NCI-H2171 treated with DMSO at 0.1 percent for 48 hours (cell line): ENCODE measurements around the gene NPLOC4.
"Not testable (repeated sequence)": the region's sequence is repeated elsewhere in the genome, so short reads cannot be mapped to it uniquely, and the experiment has no call there.

Experiments
- DNase-seq: peaks from one replicate; lab custom pipeline; 2025; lab: John Stamatoyannopoulos, UW

Gene NPLOC4

DNA sequence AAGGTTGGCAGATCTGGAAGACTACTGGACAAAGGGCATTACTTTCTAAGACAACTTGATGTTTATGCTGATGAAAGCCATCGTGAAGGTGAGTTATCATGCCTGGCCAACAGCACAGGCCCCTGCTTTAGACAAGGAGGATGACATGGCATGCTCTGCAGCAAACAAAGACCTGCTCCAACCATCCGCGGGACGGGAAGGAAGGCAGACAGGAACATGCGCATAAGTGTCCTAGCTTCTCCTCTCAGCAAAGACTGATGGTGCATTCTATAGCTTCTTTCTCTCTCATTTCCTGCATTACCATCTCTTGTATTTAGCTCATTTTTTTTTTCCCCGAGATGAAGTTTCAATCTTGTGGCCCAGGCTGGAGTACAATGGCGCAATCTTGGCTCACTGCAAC, 5.4 kb downstream of the NPLOC4 start:
- no peak for DNase-seq

DNA sequence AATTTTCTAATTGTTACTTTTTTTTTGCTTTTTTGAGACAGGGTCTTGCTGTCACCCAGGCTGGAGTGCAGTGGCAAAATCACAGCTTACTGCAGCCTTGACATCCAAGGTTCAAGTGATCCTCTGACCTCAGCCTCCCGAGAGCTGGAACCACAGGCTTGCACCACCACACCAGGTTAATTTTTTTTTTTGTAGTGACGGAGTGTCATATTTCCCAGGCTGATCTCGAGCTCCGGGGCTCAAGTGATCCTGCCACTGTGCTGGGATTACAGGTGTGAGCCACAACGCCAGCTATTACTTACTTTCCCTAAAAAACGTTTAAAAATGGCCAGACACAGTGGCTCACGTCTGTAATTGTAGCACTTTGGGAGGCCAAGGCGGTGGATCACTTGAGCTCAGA, 6.6 kb downstream of the NPLOC4 start:
- DNase-seq = no peak

DNA sequence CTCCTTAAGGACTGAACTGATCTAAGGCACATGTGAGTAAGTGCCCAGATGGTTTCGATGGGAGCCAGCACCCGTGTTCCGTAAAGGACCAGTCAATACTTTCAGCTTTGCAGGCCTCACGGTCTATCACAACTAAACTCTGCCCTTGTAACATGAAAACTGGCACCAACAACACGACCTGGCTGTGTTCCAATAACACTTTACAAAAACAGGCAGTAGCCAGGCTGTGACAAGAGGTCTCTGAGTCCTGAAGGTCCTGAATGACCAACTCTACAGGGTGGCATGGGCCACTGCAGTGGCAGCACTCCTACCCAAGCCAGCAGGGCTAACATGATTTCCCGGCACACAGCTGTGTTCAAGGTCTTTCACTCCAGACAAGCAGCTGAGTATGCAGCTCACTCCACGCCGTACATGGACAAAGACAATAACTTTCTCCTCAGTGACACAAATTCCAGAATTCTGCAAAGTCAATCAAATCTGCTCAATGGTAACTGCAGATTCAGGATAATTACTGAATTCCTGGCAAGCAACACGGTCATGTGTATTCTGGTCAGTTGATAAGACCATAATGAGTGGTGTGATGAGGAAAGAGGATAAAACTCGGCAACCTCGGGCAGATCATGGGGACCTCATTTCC, 15.3 kb downstream of the NPLOC4 start:
- DNase-seq = no peak

DNA sequence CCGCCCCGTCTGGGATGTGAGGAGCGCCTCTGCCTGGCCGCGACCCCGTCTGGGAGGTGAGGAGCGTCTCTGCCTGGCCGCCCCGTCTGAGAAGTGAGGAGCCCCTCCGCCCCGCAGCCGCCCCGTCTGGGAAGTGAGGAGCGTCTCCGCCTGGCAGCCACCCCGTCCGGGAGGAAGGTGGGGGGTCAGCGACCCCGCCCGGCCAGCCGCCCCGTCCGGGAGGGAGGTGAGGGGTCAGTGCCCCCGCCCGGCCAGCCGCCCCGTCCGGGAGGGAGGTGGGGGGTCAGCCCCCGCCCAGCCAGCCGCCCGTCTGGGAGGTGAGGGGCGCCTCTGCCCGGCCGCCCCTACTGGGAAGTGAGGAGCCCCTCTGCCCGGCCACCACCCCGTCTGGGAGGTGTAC, 18.6 kb downstream of the NPLOC4 start:
- DNase-seq = not testable (repeated sequence)

DNA sequence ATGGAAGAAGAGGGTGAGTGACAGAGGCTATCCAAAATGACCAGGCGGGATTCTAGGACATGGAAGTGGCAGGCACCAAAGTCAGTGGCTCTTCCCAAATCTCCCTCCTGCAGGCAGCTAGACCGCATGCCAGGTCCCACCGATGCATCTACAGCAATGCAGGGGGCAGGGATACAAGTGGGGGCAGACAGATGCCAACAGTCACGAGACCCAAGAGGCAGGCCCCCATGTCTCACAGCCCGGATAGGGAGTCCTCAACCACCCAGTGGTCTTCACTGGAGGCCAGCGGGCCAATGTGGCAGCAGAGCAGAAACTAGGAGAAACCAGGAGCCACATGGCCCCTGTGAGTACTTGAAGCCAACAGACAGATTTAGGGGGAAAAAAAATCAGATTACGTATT, 20.0 kb downstream of the NPLOC4 start:
- no peak for DNase-seq

DNA sequence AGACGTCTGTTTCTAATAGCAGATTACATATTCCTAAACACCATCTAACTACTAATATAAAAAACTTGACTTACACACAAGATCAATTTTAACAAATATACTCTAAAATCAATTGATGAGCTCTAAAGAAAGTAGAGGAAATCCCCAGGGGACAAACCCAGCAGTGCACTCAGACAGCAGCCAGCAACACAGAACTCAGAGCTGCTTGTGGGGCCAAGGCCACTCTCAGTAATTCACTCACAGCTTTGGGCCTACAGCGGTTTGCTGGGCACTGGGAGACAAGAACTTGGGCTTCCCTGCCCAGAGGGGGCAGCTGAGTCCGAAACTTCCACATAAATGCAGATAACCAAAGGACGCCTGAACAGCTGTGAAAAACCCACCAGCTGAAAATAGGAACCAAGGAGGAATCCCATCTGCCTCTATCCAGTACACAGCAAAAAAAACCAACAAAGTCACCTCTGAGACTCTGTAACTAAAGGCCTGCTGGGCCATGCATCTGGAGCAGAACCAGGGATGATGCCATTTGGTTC, 21.4 kb downstream of the NPLOC4 start:
- no peak for DNase-seq

DNA sequence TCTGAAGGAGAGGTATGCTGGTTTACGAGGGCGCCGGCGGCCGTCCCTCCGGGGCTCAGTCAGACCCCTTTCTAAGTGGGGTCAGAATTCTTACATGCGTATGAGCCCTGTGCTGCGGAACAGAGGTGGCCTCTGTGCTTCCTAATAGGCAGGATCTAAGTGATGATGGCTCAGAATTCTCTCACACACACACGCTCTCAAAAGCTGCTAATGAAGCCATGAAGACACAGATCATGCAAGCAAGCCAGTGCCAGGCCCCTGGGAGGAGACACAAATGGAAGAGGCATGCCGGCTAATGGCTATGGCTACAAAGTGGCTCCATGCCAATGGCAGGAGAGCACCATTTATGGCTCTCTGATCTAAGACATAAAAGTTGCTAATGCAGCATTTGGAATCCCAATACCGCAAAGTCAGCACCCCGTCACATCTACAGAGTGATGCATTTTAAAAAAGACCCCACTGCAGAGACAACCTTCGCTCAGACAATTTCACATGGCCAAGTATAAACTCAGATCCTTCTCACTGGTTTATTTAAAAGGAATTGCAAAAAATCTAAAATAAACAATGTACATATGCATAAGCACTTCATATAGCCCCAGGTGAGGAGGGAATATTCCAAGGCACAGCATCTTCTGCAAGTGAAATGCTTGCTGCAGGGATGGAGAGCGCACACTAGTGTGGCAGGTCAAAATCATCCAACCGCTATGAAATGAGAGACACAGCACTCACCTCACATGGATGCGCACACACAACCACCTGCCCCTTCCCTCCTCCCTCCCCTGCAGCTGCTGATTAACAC, 24.5 kb downstream of the NPLOC4 start:
- DNase-seq = no peak

DNA sequence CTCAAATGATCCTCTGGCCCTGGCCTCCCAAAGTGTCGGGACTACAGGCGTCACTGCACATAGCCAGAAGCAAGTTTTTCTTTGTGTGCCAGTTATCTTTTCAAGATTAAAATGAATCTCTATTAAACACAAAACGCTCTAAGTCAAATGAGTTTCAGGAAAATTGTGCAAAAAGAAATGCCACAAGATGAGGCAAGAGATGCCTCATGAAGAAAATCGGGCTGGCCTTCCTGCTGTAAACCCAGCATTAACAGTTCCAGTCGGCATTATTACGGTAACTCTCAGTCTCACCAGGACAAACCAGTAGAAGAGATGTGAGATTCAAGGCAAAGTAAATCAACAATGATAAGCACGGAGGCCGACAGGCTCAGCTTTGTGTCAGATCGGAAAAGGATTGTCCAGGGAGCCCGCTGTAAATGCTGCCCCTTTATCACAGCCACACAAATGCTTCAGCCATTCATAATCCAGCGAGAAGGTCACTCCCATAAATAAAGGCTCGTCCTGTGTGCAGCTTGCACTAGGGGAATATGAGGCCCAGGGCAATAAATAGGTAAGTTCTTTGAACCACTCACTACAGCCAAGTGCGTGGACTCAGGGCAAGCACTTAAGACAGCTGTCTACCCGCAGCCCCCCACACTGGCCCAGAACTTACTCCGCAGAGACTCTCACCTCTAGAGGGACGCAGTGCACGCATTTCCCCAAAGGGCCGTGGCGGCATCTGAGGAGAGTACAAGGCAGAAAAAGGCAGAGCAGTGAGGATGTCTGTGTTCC, 27.2 kb downstream of the NPLOC4 start:
- DNase-seq = no peak

DNA sequence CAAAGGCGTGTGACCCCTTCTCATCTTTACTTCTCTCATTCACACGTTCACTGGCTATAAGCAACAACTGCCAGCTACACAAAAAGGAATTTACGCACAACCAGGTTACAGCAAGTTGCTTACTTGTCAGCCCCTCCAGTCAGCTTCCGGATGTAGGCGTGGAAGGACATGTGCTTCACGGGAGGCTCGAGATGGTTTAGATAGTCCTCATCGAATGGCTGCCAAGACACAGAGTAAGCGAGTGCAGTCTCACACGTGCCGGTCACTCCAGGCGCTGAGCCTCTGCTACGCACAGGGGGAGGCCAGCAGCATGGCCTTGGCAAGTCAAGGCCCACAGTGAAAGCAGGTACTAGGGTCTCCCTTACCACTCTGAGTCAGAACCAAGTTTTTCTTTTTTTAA, 28.3 kb downstream of the NPLOC4 start:
- no peak for DNase-seq

DNA sequence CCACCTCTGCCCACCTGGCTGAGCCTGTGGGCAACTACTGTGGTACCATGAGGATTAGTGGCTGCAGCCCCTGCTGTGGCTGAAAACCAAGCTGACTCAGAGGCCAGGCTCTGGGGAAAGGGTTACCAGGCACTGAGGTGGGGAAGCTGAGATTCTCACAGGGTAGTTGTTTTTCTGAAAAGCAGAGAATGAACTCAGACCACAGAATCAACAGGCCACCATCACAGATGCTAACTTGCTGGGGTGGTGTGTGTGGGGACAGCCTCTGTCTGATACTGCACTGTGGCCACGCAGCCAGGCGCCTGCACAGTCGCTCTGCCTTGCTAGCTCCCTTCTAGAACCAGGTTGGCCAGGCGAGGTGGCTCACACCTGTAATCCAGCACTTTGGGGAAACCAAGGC, 28.8 kb downstream of the NPLOC4 start:
- no peak for DNase-seq

DNA sequence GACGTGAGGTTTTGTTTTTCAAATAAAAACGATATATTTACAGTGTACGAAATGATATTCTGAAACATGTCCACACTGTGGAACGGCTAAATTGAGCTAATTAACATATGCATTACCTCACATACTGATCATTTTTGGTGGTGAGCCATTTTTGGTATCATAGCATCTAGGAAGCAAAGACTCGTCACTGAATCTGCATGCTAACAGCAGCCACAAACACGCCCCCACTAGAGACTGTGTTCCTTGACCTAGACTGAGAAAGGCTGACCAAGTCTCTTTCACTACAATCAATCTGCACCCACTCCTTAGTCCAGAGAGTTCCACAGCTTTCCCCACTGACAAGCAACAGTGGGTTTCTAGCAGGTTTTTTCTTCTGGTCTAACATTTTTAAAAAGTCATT, 29.5 kb downstream of the NPLOC4 start:
- DNase-seq = no peak

DNA sequence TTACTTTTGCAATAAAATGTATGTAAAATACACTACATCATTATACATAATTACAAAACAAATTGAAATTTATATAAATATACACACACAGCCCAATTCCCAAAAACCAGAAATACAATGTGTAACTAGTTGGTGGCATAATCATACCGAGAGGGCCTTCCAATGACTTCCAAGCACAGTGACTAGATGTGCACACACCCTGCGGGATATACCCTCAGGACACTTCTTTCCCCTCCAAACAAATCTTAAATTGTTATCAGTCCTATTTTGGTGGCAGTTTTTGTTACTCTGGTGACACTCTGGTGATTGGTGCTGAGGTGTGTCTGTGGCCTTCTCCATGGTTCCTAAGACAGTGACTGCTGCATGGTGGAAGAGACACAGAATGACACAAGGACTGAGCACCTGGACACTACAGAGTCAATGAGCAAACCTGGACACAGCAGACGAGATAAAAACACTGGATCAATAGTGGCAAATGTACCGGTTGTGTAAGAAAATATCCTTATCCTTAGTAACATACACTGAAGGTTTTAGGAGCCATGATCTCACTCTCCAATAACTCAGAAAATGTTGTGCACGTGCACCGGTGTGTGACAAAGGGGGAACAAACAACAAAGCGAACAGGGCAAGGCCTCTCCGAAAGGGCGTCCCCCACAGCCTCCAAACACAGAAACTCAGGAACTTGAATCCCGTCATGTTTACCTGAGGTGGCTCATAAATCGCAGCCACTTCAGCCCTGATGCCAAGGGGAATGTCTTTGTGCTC, 32.9 kb downstream of the NPLOC4 start:
- no peak for DNase-seq

DNA sequence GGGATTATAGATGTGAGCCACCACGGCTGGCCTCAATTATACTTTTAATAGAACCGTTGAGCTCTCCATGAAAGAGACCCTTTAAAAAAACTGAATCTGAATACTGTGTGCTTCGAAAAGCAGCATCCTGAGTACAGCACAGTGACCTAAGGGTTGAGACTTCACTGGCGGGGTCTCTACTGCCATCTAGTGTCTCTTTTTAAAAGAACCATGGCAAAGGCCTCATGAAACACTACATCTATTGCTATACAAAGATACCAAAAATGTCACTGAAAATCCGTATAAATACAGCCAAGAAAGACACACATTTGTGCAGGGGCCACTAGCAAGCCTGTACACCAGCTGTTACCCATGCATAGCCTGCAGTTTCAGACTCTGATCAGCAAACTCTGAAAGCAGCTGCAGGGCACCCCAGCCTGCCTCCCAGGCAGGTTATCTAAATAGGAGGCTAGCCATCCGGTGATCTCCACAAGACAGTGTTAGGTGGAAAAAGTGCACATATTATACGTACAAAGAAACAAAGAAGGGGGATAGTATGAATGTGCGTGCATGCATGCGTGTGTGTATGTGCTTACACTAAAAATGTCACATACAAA, 35.3 kb downstream of the NPLOC4 start:
- peak; percentile 80 for DNase-seq

DNA sequence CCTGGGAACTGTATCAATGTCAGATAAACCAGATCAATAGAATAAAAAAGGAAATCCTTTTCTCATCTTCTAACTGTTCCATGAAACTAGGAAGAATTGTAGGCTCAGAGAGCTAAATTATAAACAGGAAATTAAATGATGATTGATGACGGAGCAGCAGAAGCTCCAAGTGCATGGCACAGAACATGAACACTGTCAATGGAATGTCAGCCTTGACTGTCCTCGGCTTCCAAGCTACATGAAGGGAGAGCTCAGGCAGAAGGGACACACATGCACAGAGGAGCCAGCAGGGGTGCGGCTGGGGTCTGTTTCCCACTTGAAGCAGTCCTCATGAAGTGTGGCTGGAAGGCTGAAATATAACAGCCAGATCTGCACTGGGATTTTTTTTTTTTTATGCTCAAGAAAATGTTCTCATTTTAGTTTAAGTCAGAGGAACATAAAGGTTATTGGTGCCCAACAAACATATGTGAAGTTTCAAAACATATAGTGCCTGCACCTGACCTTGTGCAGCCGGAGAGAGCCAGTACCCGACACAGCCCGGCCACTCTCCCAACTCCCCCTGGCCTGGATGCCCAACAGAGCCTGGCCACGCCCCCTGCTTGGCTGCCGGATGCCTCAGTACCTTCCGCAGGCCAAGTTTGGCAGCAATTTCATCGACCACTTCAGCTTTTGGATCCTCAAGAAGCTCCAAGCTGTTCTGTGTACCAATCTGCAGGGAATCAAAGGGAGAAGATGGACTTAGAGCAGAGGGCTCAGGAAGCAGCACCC, 37.0 kb downstream of the NPLOC4 start:
- no peak for DNase-seq

DNA sequence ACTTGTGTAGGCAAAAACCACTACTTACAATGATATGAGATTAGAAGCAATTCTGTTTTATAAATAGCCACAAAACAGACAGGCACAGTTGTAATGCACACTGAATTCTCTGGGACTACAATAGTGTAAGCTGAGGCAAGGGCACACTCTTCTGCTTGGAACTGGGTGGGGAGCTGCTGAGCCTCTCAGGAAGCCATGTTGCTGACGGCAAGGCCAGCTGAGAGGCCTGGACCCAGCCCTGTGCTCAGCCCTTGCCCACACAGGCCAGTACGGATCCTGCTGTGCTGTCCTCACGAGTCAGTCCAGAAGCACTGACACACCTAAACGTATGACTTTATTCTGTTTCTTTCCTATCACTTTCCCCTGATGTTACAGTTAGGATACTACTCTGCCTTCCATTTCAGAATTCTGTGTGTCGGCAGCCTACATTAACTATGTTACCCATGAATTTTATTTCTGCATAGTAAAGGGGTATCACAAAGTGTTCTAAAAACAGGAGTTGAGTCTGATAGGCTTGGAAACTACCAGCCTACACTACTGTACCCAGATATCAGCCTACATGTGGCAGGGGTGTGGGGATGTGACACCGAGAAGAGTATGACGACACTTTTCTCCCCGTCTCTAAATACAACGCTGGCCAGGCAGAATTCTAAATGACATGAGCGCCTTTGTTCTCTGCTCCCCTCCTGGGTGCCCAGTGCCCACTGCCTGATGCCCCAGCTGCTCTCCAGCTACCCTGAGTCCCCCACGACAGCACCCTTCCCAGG, 43.6 kb downstream of the NPLOC4 start:
- no peak for DNase-seq

DNA sequence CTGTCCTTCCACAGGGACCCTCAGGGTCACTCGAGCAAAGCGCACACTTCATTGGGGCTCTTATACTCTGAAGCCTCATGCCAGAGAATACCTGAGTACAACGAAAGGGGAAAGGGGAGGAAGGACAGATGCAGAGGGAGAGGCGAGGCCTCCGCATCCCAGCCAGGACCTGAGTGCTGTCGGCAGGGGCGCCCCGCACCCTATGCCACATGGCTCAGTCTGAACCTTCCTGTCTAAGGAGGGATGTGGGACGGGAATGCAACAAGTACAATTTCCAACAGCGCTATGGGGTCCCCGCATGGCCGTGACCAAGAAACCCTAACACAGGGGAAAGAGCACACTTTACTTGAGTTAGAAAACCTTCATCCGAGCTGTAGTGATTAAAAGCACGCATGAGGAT, 44.9 kb downstream of the NPLOC4 start:
- no peak for DNase-seq

DNA sequence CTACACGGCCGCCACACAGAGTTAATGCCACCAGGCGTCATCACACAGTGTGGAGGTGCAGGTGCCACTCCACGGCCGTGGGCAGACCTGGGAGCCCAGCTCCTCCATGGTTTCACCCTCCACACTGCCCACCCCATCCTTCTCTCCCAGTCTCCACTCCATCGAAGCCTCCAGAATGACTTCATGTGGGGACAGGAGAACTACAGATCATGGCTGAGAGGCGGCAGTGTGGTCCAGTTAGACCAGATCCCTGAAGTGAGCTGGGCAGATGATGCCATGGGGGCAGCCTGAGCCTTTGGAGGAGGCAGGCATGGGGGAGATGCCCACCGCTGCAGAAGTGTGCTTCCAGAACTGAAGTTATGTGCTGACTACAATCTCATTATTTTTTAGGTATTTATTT, 46.8 kb downstream of the NPLOC4 start:
- no peak for DNase-seq

DNA sequence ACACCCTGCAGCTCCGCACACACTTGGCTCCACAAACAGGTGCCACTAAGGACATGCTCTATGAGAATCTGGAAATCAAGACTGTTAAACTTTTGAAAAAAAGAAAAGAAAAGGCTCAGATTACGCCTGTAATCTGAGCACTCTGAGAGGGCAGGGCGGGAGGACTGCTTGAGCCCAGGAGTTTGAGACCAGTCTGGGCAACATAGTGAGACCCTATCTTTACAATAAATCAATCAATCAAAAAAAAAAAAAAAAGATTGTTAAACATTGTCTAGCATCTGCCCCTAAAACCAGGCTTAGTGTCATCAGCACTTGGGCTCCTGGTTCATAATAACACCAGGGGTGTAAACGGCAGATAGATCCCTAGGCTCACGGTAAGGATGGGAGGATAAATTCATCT, 47.3 kb downstream of the NPLOC4 start:
- DNase-seq = no peak

DNA sequence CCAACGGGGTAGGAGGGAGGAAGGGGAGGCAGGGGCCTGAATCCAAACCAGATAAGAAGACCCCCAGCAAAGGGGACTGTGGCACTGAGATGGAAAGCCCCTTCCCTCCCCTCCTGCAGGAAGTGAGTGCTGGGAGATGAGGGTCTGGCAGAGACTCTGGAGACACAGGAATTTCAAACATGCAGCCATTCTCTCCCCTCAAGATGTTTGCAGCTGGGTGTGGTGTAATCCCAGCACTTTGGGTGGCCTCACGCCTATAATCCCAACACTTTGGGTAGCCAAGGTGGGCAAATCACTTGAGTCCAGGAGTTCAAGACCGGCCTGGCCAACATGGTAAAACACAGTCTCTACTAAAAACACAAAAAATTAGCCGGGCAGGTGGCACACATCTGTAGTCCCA, 50.8 kb downstream of the NPLOC4 start:
- DNase-seq = no peak

DNA sequence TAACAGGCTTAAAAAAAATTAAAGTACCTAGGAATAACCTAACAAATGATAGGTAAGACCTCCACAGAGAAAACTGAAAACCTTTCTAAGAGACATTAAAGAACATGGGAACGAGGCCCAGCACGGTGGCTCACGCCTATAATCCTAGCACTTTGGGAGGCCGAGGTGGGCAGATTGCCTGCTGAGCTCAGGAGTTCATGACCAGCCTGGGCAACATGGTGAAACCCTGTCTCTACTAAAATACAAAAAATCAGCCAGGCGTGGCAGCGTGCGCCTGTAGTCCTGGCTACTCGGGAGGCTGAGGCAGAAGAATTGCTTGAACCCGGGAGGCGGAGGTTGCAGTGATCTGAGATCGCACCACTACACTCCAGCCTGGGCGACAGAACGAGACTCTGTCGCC, 52.1 kb downstream of the NPLOC4 start:
- DNase-seq = not testable (repeated sequence)
